Pulmonary artery endothelial cell (primary cell): ENCODE measurements around the gene SLC11A1. TPM values are rescaled to one million over a fixed set of nuclear protein-coding genes. Genes with fewer than 3 reads are reported as not detected.

Source experiments
- DNase-seq: peaks from one replicate; pipeline ENCODE4 v3.0.0-alpha.2; 2011; ENCODE audit warnings: low read depth, low spot score
- total RNA-seq: library from RNA; depleted of rRNA; stranded (reverse); fragments of >200 nt; gene quantifications from 2 replicates; pipeline ENCODE4 v1.2.3, GENCODE V29; 2014

SLC11A1 gene
- 0.04 TPM in 1 of 2 replicates, not detected in the other for total RNA-seq

GRCh38 chr2:218381916-218382366, at the start of gene SLC11A1:
Gene SLC11A1 (plus strand): TSS chr2:218382273. CDS start chr2:218382369, 96 bp downstream.
- DNase-seq = no peak

- no peak for DNase-seq
Measured at GRCh38 chr2:218332288-218332687, 49.8 kb upstream of the SLC11A1 start.

- DNase-seq = no peak
Measured at GRCh38 chr2:218332920-218333645, 49.0 kb upstream of the SLC11A1 start.

GRCh38 chr2:218334531-218334930, 47.5 kb upstream of the SLC11A1 start:
- no peak for DNase-seq

- no peak for DNase-seq
Measured at GRCh38 chr2:218340656-218341055, 41.4 kb upstream of the SLC11A1 start.

GRCh38 chr2:218341381-218341780, 40.7 kb upstream of the SLC11A1 start:
- DNase-seq = no peak

- no peak for DNase-seq
Measured at GRCh38 chr2:218342837-218343236, 39.2 kb upstream of the SLC11A1 start.

- no peak for DNase-seq
Measured at GRCh38 chr2:218343591-218343990, 38.5 kb upstream of the SLC11A1 start.

- no peak for DNase-seq
Measured at GRCh38 chr2:218344090-218344754, 37.9 kb upstream of the SLC11A1 start.

- no peak for DNase-seq
Measured at GRCh38 chr2:218344755-218345417, 37.2 kb upstream of the SLC11A1 start.

- DNase-seq = no peak
Measured at GRCh38 chr2:218345491-218346236, 36.4 kb upstream of the SLC11A1 start.

- DNase-seq = no peak
Measured at GRCh38 chr2:218347172-218347571, 34.9 kb upstream of the SLC11A1 start.

- DNase-seq = no peak
Measured at GRCh38 chr2:218354045-218354444, 28.0 kb upstream of the SLC11A1 start.

GRCh38 chr2:218354850-218355443, 27.1 kb upstream of the SLC11A1 start:
- no peak for DNase-seq

GRCh38 chr2:218357236-218358177, 24.6 kb upstream of the SLC11A1 start:
- no peak for DNase-seq

GRCh38 chr2:218360453-218360852, 21.6 kb upstream of the SLC11A1 start:
- no peak for DNase-seq

- no peak for DNase-seq
Measured at GRCh38 chr2:218362606-218363005, 19.5 kb upstream of the SLC11A1 start.

- DNase-seq = no peak
Measured at GRCh38 chr2:218363736-218364135, 18.3 kb upstream of the SLC11A1 start.

GRCh38 chr2:218364196-218364595, 17.9 kb upstream of the SLC11A1 start:
- DNase-seq = no peak
